ENCODE measurements around the gene BLNK.

- TF ChIP-seq CTCF (conservative IDR thresholded peaks at IDR 0.05; ENCODE audit: low read depth in 2 of 2) (no peak), EZH2 (IDR thresholded peaks at IDR 0.05; ENCODE audit: low read depth, unreplicated experiment) (no peak), NANOG (IDR thresholded peaks at IDR 0.05; ENCODE audit: borderline replicate concordance) (no peak), EZH2phosphoT487 (IDR thresholded peaks at IDR 0.05; ENCODE audit: unreplicated experiment) (no peak), POLR2AphosphoS5 (IDR thresholded peaks at IDR 0.05; ENCODE audit: low read depth) (no peak), JUNB (IDR thresholded peaks at IDR 0.05; ENCODE audit: unreplicated experiment) (no peak), ETS1 (IDR thresholded peaks at IDR 0.05) (no peak), CREB1 (CRISPR knock-in tag; IDR thresholded peaks at IDR 0.05; ENCODE audit: low read depth) (no peak)
- TF ChIP-seq, protein P1, sequence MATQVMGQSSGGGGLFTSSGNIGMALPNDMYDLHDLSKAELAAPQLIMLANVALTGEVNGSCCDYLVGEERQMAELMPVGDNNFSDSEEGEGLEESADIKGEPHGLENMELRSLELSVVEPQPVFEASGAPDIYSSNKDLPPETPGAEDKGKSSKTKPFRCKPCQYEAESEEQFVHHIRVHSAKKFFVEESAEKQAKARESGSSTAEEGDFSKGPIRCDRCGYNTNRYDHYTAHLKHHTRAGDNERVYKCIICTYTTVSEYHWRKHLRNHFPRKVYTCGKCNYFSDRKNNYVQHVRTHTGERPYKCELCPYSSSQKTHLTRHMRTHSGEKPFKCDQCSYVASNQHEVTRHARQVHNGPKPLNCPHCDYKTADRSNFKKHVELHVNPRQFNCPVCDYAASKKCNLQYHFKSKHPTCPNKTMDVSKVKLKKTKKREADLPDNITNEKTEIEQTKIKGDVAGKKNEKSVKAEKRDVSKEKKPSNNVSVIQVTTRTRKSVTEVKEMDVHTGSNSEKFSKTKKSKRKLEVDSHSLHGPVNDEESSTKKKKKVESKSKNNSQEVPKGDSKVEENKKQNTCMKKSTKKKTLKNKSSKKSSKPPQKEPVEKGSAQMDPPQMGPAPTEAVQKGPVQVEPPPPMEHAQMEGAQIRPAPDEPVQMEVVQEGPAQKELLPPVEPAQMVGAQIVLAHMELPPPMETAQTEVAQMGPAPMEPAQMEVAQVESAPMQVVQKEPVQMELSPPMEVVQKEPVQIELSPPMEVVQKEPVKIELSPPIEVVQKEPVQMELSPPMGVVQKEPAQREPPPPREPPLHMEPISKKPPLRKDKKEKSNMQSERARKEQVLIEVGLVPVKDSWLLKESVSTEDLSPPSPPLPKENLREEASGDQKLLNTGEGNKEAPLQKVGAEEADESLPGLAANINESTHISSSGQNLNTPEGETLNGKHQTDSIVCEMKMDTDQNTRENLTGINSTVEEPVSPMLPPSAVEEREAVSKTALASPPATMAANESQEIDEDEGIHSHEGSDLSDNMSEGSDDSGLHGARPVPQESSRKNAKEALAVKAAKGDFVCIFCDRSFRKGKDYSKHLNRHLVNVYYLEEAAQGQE (IDR thresholded peaks at IDR 0.05; ENCODE audit: unreplicated experiment) = no peak
- TF ChIP-seq, protein P2, sequence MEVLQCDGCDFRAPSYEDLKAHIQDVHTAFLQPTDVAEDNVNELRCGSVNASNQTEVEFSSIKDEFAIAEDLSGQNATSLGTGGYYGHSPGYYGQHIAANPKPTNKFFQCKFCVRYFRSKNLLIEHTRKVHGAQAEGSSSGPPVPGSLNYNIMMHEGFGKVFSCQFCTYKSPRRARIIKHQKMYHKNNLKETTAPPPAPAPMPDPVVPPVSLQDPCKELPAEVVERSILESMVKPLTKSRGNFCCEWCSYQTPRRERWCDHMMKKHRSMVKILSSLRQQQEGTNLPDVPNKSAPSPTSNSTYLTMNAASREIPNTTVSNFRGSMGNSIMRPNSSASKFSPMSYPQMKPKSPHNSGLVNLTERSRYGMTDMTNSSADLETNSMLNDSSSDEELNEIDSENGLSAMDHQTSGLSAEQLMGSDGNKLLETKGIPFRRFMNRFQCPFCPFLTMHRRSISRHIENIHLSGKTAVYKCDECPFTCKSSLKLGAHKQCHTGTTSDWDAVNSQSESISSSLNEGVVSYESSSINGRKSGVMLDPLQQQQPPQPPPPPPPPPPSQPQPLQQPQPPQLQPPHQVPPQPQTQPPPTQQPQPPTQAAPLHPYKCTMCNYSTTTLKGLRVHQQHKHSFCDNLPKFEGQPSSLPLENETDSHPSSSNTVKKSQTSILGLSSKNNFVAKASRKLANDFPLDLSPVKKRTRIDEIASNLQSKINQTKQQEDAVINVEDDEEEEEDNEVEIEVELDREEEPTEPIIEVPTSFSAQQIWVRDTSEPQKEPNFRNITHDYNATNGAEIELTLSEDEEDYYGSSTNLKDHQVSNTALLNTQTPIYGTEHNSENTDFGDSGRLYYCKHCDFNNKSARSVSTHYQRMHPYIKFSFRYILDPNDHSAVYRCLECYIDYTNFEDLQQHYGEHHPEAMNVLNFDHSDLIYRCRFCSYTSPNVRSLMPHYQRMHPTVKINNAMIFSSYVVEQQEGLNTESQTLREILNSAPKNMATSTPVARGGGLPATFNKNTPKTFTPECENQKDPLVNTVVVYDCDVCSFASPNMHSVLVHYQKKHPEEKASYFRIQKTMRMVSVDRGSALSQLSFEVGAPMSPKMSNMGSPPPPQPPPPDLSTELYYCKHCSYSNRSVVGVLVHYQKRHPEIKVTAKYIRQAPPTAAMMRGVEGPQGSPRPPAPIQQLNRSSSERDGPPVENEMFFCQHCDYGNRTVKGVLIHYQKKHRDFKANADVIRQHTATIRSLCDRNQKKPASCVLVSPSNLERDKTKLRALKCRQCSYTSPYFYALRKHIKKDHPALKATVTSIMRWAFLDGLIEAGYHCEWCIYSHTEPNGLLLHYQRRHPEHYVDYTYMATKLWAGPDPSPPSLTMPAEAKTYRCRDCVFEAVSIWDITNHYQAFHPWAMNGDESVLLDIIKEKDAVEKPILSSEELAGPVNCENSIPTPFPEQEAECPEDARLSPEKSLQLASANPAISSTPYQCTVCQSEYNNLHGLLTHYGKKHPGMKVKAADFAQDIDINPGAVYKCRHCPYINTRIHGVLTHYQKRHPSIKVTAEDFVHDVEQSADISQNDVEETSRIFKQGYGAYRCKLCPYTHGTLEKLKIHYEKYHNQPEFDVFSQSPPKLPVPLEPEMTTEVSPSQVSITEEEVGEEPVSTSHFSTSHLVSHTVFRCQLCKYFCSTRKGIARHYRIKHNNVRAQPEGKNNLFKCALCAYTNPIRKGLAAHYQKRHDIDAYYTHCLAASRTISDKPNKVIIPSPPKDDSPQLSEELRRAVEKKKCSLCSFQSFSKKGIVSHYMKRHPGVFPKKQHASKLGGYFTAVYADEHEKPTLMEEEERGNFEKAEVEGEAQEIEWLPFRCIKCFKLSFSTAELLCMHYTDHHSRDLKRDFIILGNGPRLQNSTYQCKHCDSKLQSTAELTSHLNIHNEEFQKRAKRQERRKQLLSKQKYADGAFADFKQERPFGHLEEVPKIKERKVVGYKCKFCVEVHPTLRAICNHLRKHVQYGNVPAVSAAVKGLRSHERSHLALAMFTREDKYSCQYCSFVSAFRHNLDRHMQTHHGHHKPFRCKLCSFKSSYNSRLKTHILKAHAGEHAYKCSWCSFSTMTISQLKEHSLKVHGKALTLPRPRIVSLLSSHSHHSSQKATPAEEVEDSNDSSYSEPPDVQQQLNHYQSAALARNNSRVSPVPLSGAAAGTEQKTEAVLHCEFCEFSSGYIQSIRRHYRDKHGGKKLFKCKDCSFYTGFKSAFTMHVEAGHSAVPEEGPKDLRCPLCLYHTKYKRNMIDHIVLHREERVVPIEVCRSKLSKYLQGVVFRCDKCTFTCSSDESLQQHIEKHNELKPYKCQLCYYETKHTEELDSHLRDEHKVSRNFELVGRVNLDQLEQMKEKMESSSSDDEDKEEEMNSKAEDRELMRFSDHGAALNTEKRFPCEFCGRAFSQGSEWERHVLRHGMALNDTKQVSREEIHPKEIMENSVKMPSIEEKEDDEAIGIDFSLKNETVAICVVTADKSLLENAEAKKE (CRISPR knock-in tag; IDR thresholded peaks at IDR 0.05) = no peak
These were observed 82.9 kb downstream of the BLNK start for GRCh38 chr10:96188421-96188820.
